RWPE2 (cell line): ENCODE data around the gene NHEJ1.
A peak's percentile ranks its signal among the peaks of the same experiment; 100 is the strongest.

ENCODE experiments used
- ATAC-seq: fragments of 200-7000 bp; cut with Tn5 transposase; 3 replicates; pipeline ENCODE4 v1.9.1; 2021; ENCODE audit warnings: low read depth
- DNase-seq: peaks from one replicate; pipeline ENCODE4 v3.0.0-alpha.2; 2020; ENCODE audit warnings: low spot score
- H3K27ac ChIP-seq: fragments of 450-650 bp; 2 replicates; pipeline ENCODE4 v1.5.1; 2017; ENCODE audit warnings: mild to moderate bottlenecking; ENCODE audit not compliant: poor library complexity, severe bottlenecking
- H3K27me3 ChIP-seq: fragments of 250-450 bp; sonication (Bioruptor Pico); 2 replicates; pipeline ENCODE4 v1.5.1; 2021; ENCODE audit warnings: mild to moderate bottlenecking, moderate library complexity; ENCODE audit not compliant: insufficient read depth, poor library complexity, severe bottlenecking
- H3K36me3 ChIP-seq: fragments of 250-450 bp; sonication (Bioruptor Pico); 2 replicates; pipeline ENCODE4 v1.5.1; 2020; ENCODE audit warnings: low read depth, mild to moderate bottlenecking, moderate library complexity
- H3K4me1 ChIP-seq: fragments of 250-450 bp; sonication (Bioruptor Pico); 2 replicates; pipeline ENCODE4 v1.5.1; 2021; ENCODE audit warnings: mild to moderate bottlenecking, moderate library complexity; ENCODE audit not compliant: insufficient read depth, poor library complexity, severe bottlenecking
- H3K4me3 ChIP-seq: fragments of 250-450 bp; sonication (Bioruptor Pico); 2 replicates; pipeline ENCODE4 v1.5.1; 2021; ENCODE audit warnings: mild to moderate bottlenecking, moderate library complexity; ENCODE audit not compliant: severe bottlenecking
- H3K9me3 ChIP-seq: fragments of 250-450 bp; sonication (Bioruptor Pico); 2 replicates; pipeline ENCODE4 v1.5.1; 2021; ENCODE audit warnings: mild to moderate bottlenecking, moderate library complexity; ENCODE audit not compliant: severe bottlenecking
- CTCF ChIP-seq: fragments of 450-650 bp; IDR thresholded peaks from one replicate; pipeline ENCODE4 v1.5.1; 2017; ENCODE audit warnings: mild to moderate bottlenecking, moderate library complexity; ENCODE audit not compliant: poor library complexity, severe bottlenecking

Gene NHEJ1

GRCh38 chr2:219071131-219071816 lies 89.3 kb downstream of the NHEJ1 start:
- Histone ChIP-seq H3K27ac (no peak overlapping the region), H3K36me3 (no peaks in the 10 kb centered on the region), H3K4me3 (no peak overlapping the region), H3K27me3 (no peaks in the 10 kb centered on the region), H3K9me3 (no peaks in the 10 kb centered on the region), H3K4me1 (peaks cover 5% of the 10 kb centered on the region)
- TF ChIP-seq CTCF: no peak
- no peak for DNase-seq
- ATAC-seq: peak; percentile 88

- Histone ChIP-seq H3K4me1 (no peaks in the 10 kb centered on the region), H3K4me3 (no peak overlapping the region), H3K27me3 (peaks cover 28% of the 10 kb centered on the region), H3K27ac (no peak overlapping the region), H3K9me3 (no peaks in the 10 kb centered on the region), H3K36me3 (no peaks in the 10 kb centered on the region)
- DNase-seq: no peak
- ATAC-seq: no peak
- no peak for TF ChIP-seq CTCF
Observed at GRCh38 chr2:219065484-219065883, 95.1 kb downstream of the NHEJ1 start.

GRCh38 chr2:219062081-219062480 lies 98.5 kb downstream of the NHEJ1 start:
- DNase-seq (no peak), ATAC-seq (no peak)
- TF ChIP-seq CTCF: no peak
- H3K27ac ChIP-seq: no peak overlapping the region
- H3K9me3 ChIP-seq: no peaks in the 10 kb centered on the region
- H3K36me3 ChIP-seq: no peaks in the 10 kb centered on the region
- H3K4me3 ChIP-seq: no peak overlapping the region
- H3K4me1 ChIP-seq: no peaks in the 10 kb centered on the region
- peaks cover 61% of the 10 kb centered on the region for H3K27me3 ChIP-seq

GRCh38 chr2:219060821-219061791 lies 99.5 kb downstream of the NHEJ1 start, which contains the start of gene IHH:
Gene IHH, minus strand, starts transcription at chr2:219060921. Its CDS starts 454 bp downstream, at chr2:219060467.
- DNase-seq (no peak), ATAC-seq (peak; percentile 17; the same call in 2 of the 3 replicates)
- TF ChIP-seq CTCF: no peak
- Histone ChIP-seq H3K27me3 (peaks cover 71% of the 10 kb centered on the region), H3K27ac (no peak within 1 kb of the TSS), H3K4me3 (no peak within 1 kb of the TSS), H3K9me3 (no peaks in the 10 kb centered on the region), H3K4me1 (no peaks in the 10 kb centered on the region), H3K36me3 (no peaks in the 10 kb centered on the region)
